ENCODE measurements around the gene ELK4. TPM values are rescaled to one million over a fixed set of nuclear protein-coding genes. Genes with fewer than 3 reads are reported as not detected.
A peak's percentile ranks its signal among the peaks of the same experiment; 100 is the strongest.

Gene ELK4
- total and polyA plus RNA-seq, 2 experiments from 2014 or later: 5.1 to 19.7 TPM

DNA sequence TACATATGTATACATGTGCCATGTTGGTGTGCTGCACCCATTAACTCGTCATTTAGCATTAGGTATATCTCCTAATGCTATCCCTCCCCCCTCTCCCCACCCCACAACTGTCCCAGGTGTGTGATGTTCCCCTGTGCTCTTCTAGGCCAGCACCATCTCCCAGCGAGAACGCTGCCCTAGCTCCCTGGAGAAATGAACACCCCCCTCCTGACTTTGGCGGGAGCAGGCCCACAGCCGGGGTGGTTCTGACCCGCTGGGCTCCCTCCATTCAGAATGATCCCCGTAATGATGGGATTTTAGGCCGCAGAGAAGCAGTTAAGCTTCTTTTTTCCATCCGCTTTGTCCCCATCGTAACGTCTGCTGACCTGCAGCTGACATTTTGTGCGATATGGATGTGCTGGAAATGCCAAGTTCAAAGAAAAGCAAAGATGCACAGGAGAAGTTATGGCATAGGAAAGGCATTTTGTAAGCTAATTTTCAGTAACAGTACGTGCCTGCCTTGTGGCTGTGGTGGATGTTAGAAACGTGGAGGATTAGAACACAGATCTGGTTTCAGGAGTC lies 39.3 kb downstream of the ELK4 start (continued):
- TF ChIP-seq, protein P1, sequence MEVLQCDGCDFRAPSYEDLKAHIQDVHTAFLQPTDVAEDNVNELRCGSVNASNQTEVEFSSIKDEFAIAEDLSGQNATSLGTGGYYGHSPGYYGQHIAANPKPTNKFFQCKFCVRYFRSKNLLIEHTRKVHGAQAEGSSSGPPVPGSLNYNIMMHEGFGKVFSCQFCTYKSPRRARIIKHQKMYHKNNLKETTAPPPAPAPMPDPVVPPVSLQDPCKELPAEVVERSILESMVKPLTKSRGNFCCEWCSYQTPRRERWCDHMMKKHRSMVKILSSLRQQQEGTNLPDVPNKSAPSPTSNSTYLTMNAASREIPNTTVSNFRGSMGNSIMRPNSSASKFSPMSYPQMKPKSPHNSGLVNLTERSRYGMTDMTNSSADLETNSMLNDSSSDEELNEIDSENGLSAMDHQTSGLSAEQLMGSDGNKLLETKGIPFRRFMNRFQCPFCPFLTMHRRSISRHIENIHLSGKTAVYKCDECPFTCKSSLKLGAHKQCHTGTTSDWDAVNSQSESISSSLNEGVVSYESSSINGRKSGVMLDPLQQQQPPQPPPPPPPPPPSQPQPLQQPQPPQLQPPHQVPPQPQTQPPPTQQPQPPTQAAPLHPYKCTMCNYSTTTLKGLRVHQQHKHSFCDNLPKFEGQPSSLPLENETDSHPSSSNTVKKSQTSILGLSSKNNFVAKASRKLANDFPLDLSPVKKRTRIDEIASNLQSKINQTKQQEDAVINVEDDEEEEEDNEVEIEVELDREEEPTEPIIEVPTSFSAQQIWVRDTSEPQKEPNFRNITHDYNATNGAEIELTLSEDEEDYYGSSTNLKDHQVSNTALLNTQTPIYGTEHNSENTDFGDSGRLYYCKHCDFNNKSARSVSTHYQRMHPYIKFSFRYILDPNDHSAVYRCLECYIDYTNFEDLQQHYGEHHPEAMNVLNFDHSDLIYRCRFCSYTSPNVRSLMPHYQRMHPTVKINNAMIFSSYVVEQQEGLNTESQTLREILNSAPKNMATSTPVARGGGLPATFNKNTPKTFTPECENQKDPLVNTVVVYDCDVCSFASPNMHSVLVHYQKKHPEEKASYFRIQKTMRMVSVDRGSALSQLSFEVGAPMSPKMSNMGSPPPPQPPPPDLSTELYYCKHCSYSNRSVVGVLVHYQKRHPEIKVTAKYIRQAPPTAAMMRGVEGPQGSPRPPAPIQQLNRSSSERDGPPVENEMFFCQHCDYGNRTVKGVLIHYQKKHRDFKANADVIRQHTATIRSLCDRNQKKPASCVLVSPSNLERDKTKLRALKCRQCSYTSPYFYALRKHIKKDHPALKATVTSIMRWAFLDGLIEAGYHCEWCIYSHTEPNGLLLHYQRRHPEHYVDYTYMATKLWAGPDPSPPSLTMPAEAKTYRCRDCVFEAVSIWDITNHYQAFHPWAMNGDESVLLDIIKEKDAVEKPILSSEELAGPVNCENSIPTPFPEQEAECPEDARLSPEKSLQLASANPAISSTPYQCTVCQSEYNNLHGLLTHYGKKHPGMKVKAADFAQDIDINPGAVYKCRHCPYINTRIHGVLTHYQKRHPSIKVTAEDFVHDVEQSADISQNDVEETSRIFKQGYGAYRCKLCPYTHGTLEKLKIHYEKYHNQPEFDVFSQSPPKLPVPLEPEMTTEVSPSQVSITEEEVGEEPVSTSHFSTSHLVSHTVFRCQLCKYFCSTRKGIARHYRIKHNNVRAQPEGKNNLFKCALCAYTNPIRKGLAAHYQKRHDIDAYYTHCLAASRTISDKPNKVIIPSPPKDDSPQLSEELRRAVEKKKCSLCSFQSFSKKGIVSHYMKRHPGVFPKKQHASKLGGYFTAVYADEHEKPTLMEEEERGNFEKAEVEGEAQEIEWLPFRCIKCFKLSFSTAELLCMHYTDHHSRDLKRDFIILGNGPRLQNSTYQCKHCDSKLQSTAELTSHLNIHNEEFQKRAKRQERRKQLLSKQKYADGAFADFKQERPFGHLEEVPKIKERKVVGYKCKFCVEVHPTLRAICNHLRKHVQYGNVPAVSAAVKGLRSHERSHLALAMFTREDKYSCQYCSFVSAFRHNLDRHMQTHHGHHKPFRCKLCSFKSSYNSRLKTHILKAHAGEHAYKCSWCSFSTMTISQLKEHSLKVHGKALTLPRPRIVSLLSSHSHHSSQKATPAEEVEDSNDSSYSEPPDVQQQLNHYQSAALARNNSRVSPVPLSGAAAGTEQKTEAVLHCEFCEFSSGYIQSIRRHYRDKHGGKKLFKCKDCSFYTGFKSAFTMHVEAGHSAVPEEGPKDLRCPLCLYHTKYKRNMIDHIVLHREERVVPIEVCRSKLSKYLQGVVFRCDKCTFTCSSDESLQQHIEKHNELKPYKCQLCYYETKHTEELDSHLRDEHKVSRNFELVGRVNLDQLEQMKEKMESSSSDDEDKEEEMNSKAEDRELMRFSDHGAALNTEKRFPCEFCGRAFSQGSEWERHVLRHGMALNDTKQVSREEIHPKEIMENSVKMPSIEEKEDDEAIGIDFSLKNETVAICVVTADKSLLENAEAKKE (CRISPR knock-in tag; IDR thresholded peaks at IDR 0.05): no peak
- TF ChIP-seq, protein P2, sequence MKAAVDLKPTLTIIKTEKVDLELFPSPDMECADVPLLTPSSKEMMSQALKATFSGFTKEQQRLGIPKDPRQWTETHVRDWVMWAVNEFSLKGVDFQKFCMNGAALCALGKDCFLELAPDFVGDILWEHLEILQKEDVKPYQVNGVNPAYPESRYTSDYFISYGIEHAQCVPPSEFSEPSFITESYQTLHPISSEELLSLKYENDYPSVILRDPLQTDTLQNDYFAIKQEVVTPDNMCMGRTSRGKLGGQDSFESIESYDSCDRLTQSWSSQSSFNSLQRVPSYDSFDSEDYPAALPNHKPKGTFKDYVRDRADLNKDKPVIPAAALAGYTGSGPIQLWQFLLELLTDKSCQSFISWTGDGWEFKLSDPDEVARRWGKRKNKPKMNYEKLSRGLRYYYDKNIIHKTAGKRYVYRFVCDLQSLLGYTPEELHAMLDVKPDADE (IDR thresholded peaks at IDR 0.05): no peak
- TF ChIP-seq POLR2AphosphoS5 (IDR thresholded peaks at IDR 0.05; ENCODE audit: low read depth): no peak

DNA sequence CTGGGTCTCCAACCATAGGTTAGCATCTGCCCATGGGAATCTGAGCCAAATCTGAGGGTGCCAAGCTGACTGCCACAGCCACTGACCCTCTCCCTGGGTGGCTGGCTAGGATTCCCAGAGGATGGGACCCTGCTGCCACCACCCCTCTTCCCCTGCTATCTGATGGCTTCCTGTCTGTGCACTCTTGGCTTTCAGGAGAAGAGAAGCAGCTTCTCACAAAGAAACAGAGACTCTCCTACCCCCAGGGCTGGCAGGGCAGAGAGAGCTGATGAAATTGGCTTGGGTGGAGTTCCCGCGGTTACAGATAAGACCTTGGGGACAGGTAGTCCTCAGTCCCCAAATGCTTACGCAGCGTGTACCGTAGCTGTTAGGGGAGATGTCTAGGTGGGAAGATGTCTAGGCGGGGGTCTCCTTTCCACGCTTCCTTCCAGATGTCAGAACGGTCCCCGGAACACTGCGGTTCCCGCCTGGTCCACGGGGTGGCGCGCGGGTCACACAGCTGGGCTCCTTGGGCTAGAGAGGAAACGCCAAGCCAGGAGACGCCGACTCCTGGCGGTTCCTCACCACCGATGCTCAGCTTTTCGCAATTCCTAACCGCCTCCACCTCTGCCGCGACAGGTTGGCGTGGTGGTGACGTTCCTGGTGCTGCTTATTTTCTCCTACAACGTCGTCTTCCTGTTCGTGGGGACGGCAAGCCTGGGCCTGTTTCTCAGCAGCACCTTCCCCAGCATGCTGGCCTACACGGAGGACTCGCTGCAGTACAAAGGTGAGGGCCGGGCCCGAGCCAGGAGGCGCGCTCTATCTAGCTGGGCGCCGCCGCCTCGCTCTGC lies 40.1 kb downstream of the ELK4 start:
- peaks cover 2% of the 10 kb centered on the region for H3K27me3 Mint-ChIP-seq (ENCODE audit: insufficient read depth, low read depth, poor library complexity)
- no peak overlapping the region for H3K27ac Mint-ChIP-seq
- Histone ChIP-seq H3K27ac (ENCODE audit: low read depth) (no peak overlapping the region), H3K4me3 (peak overlapping the region; percentile 55), H3F3A (replicated peaks; ENCODE audit: low read depth) (no peaks in the 10 kb centered on the region), H3K4me1 (ENCODE audit: insufficient read depth) (peaks cover 9% of the 10 kb centered on the region; the same call in 1 of the 2 replicates), H3K79me2 (replicated peaks; ENCODE audit: insufficient read depth) (no peaks in the 10 kb centered on the region), H4K20me1 (replicated peaks; ENCODE audit: insufficient read depth) (no peaks in the 10 kb centered on the region), H3K4me2 (peak overlapping the region; percentile 76), H3K27me3 (ENCODE audit: insufficient read depth) (peaks cover 4% of the 10 kb centered on the region; the same call in 1 of the 2 replicates), H3K9me2 (ENCODE audit: insufficient read depth) (no peaks in the 10 kb centered on the region), H3K36me3 (ENCODE audit: insufficient read depth) (no peaks in the 10 kb centered on the region), H2AFZ (peak overlapping the region; percentile 74; the same call in 1 of the 2 replicates)
- H3K4me3 Mint-ChIP-seq: peak overlapping the region; percentile 79
- ATAC-seq: peak; percentile 89
- H3K4me1 Mint-ChIP-seq: peaks cover 9% of the 10 kb centered on the region; the same call in 2 of the 3 replicates
- H3K9me3 Mint-ChIP-seq: no peaks in the 10 kb centered on the region
- no peaks in the 10 kb centered on the region for H3K36me3 Mint-ChIP-seq (ENCODE audit: low read depth)
- peak; percentile 92 for DNase-seq (ENCODE audit: low spot score)
- TF ChIP-seq CREB1 (CRISPR knock-in tag; IDR thresholded peaks at IDR 0.05; ENCODE audit: low read depth) (peak; percentile 42; the same call in 1 of the 2 replicates), EZH2 (IDR thresholded peaks at IDR 0.05; ENCODE audit: low read depth, unreplicated experiment) (no peak), ZNF114 (CRISPR knock-in tag; IDR thresholded peaks at IDR 0.05) (no peak)
- TF ChIP-seq, protein P3, sequence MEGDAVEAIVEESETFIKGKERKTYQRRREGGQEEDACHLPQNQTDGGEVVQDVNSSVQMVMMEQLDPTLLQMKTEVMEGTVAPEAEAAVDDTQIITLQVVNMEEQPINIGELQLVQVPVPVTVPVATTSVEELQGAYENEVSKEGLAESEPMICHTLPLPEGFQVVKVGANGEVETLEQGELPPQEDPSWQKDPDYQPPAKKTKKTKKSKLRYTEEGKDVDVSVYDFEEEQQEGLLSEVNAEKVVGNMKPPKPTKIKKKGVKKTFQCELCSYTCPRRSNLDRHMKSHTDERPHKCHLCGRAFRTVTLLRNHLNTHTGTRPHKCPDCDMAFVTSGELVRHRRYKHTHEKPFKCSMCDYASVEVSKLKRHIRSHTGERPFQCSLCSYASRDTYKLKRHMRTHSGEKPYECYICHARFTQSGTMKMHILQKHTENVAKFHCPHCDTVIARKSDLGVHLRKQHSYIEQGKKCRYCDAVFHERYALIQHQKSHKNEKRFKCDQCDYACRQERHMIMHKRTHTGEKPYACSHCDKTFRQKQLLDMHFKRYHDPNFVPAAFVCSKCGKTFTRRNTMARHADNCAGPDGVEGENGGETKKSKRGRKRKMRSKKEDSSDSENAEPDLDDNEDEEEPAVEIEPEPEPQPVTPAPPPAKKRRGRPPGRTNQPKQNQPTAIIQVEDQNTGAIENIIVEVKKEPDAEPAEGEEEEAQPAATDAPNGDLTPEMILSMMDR (conservative IDR thresholded peaks at IDR 0.05; ENCODE audit: low read depth in 2 of 2): peak; percentile 82 to 99

Data from GM23338 (cell line).